Keratinocyte (primary cell): ENCODE data around the gene NCOA7.

Source experiments
- EZH2 ChIP-seq: IDR thresholded peaks from one replicate; pipeline ENCODE4 v1.6.1; 2012; ENCODE audit warnings: inconsistent platforms, mild to moderate bottlenecking, low read length, moderate library complexity
- TF ChIP-seq, protein P1 (sequence below), 3 experiments: IDR thresholded peaks in 1 of 3; conservative IDR thresholded peaks in 1 of 3; optimal IDR thresholded peaks in 1 of 3; 2 replicates in 2 of 3; 3 replicates in 1 of 3; pipeline versions ENCODE3 to v1.5.1; 2011; ENCODE audit warnings: low read length in 3 of 3, mild to moderate bottlenecking in 3 of 3, moderate library complexity in 2 of 3, control low read depth in 1 of 3, inconsistent platforms in 1 of 3; ENCODE audit not compliant: insufficient read depth in 2 of 3; ENCODE audit errors: extremely low read depth in 1 of 3

DNA sequence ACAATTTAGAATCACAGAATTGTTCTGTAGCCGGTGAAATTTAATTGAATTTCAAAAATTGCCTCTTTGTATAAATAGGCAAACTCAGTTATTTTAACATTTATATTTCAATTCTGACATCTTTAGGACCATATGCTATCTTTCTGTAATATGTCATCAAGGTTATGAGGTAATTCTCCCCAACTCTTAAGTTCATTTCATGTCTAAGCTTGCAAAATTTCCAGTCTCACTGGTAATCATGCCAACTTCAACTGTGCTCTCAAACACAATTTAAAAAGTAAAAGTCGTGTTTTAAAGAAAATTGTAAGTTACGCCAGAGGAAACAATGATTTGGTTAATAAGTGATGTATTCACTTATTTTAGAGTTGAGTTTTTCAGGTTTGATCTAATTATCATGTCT is 1.4 kb downstream of the NCOA7 start:
- TF ChIP-seq, protein P1, sequence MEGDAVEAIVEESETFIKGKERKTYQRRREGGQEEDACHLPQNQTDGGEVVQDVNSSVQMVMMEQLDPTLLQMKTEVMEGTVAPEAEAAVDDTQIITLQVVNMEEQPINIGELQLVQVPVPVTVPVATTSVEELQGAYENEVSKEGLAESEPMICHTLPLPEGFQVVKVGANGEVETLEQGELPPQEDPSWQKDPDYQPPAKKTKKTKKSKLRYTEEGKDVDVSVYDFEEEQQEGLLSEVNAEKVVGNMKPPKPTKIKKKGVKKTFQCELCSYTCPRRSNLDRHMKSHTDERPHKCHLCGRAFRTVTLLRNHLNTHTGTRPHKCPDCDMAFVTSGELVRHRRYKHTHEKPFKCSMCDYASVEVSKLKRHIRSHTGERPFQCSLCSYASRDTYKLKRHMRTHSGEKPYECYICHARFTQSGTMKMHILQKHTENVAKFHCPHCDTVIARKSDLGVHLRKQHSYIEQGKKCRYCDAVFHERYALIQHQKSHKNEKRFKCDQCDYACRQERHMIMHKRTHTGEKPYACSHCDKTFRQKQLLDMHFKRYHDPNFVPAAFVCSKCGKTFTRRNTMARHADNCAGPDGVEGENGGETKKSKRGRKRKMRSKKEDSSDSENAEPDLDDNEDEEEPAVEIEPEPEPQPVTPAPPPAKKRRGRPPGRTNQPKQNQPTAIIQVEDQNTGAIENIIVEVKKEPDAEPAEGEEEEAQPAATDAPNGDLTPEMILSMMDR (optimal IDR thresholded peaks at IDR 0.05 in 1 of 3, IDR thresholded peaks at IDR 0.05 in 1 of 3, conservative IDR thresholded peaks at IDR 0.05 in 1 of 3; ENCODE audit: extremely low read depth in 1 of 3, insufficient read depth in 2 of 3, low read length in 3 of 3): no peak
- no peak for TF ChIP-seq EZH2
